ENCODE data around the gene CEP112. TPM values are rescaled to one million over a fixed set of nuclear protein-coding genes. Genes with fewer than 3 reads are reported as not detected.

Gene CEP112
- total and polyA plus RNA-seq, 2 of the 4 experiments (the other 2 are of a cell fraction) = 2.5 to 5.6 TPM

- Histone ChIP-seq H3K9ac (ENCODE audit: low read depth, low read length) (no peak overlapping the region), H3K56ac (ENCODE audit: extremely low read depth, insufficient read depth, low read length) (no peak overlapping the region), H3K36me3 (ENCODE audit: control insufficient read depth, insufficient read depth, low read length) (no peaks in the 10 kb centered on the region), H2AK5ac (ENCODE audit: low read depth, low read length) (no peak overlapping the region), H3K27ac (ENCODE audit: insufficient read depth, low read length) (no peak overlapping the region), H3K9me1 (ENCODE audit: insufficient read depth, low read length) (0 out of 2 replicates have a peak, but pooled peaks cover 4% of the 10 kb centered on the region), H4K91ac (ENCODE audit: insufficient read depth, low read depth, low read length) (no peak overlapping the region), H3K23ac (ENCODE audit: low read depth, low read length) (peak overlapping the region; percentile 26; the same call in 1 of the 2 replicates), H3K18ac (ENCODE audit: low read depth, low read length) (peak overlapping the region; percentile 33; the same call in 1 of the 2 replicates), H3K4me3 (ENCODE audit: insufficient read depth, low read depth, low read length) (no peak overlapping the region; the same call in 1 of the 2 replicates), H4K20me1 (ENCODE audit: insufficient read depth, low read length) (no peaks in the 10 kb centered on the region), H3K14ac (replicated peaks; ENCODE audit: low read depth, low read length) (0 out of 2 replicates have a peak overlapping the region, but pooled peaks have one; percentile 20), H2AFZ (replicated peaks; ENCODE audit: low read length, poor library complexity) (peak overlapping the region; percentile 59), H3K27me3 (ENCODE audit: control insufficient read depth, insufficient read depth, low read length) (no peaks in the 10 kb centered on the region), H4K5ac (ENCODE audit: low read depth, low read length) (no peak overlapping the region; the same call in 1 of the 2 replicates), H3K4me2 (ENCODE audit: low read depth, low read length) (peak overlapping the region; percentile 59), H2BK120ac (ENCODE audit: low read depth, low read length) (peak overlapping the region; percentile 29; the same call in 1 of the 2 replicates), H2BK15ac (ENCODE audit: low read depth, low read length) (no peak overlapping the region), H3K9me3 (ENCODE audit: control insufficient read depth, insufficient read depth, low read length) (no peaks in the 10 kb centered on the region), H2BK5ac (ENCODE audit: low read depth, low read length, poor library complexity, severe bottlenecking) (no peak overlapping the region), H4K8ac (ENCODE audit: low read depth in 2 of 2, low read length in 2 of 2) (peak overlapping the region in 1 of 2 experiments; percentile 4; a peak in 2 of 4 replicates), H2BK20ac (ENCODE audit: low read depth, low read length) (peak overlapping the region; percentile 13; the same call in 1 of the 2 replicates), H2AK9ac (replicated peaks; ENCODE audit: low read depth, low read length, poor library complexity) (no peak overlapping the region), H3K4ac (ENCODE audit: low read depth, low read length) (peak overlapping the region; percentile 1; the same call in 1 of the 2 replicates), H3K4me1 (ENCODE audit: control insufficient read depth, insufficient read depth, low read length) (peaks cover 5% of the 10 kb centered on the region), H3K79me1 (ENCODE audit: low read depth in 1 of 2, low read length in 2 of 2) (no peaks in the 10 kb centered on the region)
- no TSS peak for BruUV-seq (replicated peaks)
- ChIA-PET CTCF (interaction anchor here (0.5 kb wide), 1 partner anchor 72 kb away, joined by 7 read pairs; no protein-coding TSS in a partner anchor), POLR2A (ENCODE audit: unreplicated experiment) (no interaction called here)
- dilution Hi-C loops (cut with HindIII; ENCODE audit: low sequenced_read_pairs, unreplicated experiment) = no loop called here
- intact Hi-C loops (cut with micrococcal nuclease) = loop anchor here (5.0 kb wide), 1 partner anchor 136 kb away; the partner anchor contains the start of gene AXIN2
- 0% methylated on average over 1 of the region's 11 CpGs; no CpG with 5 or more reads in 1 of the 2 experiments for WGBS, 2 experiments (ENCODE audit: extremely low coverage in 2 of 2, insufficient read length in 1 of 2)
- DNase-seq (peak; percentile 76), ATAC-seq (ENCODE audit: low read depth) (peak; percentile 79)
- in situ Hi-C loops (cut with MboI; ENCODE audit: low sequenced_read_pairs) = no loop called here
- TF ChIP-seq CEBPB (IDR thresholded peaks at IDR 0.05; ENCODE audit: low read depth, low read length) (peak; percentile 65), MXI1 (IDR thresholded peaks at IDR 0.05; ENCODE audit: borderline replicate concordance, low read depth, low read length) (no peak), CHD1 (IDR thresholded peaks at IDR 0.05; ENCODE audit: low read depth, low read length) (no peak)
Observed at GRCh38 chr17:65698381-65699061, 493.4 kb downstream of the CEP112 start.

All from IMR-90 (cell line).